ENCODE measurements around the gene PUM1.
A peak's percentile ranks its signal among the peaks of the same experiment; 100 is the strongest.

PUM1 gene

DNA sequence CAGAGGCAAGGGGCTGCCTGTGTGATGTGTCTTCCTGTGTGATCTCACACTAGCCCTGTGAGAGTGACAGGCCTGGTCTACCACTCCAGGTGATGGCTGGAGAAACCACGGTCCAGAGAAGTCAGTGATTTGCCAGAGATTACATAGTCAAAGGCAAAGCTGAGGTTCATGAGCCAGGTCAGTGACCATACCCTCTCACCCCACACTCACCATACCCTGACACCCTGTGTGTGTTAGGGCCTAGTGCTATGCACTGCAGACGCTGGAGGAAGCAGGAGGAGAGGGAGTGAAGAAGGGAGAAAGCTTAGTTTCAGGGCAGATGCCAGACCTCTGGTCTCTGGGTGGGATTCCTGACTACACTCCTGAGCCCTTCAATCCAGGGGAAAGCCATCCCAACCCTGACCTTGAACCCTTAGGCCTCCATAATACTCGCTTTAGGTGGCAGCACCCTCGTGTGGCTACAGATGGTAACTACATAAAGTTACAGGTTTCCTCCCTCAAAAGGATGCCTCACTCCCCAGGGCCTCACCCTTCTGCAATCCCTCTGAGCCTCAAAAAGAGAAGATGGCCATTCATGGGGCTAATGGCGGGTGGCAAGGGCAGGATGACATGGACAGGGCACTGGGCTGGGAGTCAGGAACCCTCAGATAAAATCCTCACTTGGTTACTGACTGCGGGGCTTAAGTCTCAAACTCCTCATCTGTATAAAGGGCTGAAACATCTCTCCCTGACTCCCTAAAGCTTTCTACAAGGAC, 136.2 kb downstream of the PUM1 start:
- DNase-seq (ENCODE audit: low read depth in 2 of 2) = peak in 1 of 2 donors; percentile 18

DNA sequence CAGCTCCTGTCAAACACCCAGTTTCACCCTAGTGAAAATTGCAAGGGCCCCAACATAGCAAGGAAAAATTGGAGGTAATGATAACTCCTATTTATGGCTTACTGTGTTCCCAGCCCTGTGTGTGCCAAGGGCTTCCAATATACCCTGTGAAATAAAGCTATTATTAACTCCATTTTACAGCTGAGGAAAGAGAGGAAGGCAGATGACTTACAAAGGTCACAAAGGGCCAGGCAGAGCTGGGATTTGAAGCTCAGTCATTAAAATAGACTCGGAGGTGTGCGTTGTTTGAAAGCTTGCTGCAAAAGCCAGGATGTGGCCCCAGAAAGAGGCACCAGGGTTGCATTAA, 136.8 kb downstream of the PUM1 start:
- no peak for DNase-seq (ENCODE audit: low read depth in 2 of 2)

DNA sequence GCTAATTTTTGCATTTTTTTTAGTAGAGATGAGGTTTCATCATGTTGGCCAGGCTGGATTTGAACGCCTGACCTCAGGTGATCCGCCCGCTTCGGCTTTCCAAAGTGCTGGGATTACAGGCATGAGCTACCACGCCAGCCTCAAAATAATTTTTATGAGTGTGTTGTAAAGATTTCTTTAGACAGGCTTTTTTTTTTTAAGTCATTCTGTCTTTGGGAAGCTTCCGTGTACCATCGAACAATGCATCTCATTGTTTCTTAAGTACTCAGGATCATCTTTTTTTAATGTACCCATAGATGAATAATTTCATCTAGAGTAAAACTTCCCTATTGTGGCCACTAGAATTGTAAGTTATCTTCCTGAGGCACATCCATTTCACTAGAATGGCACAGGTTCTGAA, 137.3 kb downstream of the PUM1 start:
- DNase-seq (ENCODE audit: low read depth in 2 of 2) = no peak

DNA sequence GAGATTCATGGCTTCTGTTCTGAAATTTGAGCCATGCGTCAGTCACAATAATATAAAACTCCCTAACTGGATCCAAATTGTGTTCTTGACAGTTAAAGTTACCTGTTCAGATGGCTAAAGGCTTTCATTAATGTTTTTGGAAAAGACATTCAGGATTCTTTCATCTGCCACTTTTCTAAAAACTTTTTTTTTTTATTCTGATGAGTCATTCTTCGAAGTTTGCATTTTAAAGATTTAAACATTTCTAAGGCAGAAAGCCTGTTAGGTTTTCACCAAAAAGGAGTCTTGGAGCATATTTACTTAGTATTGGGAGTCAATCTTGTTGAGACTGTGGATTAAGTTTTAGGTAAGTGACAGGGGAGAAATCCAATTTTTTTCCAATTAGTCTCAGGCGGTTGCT, 138.1 kb downstream of the PUM1 start:
- no peak for DNase-seq (ENCODE audit: low read depth in 2 of 2)

DNA sequence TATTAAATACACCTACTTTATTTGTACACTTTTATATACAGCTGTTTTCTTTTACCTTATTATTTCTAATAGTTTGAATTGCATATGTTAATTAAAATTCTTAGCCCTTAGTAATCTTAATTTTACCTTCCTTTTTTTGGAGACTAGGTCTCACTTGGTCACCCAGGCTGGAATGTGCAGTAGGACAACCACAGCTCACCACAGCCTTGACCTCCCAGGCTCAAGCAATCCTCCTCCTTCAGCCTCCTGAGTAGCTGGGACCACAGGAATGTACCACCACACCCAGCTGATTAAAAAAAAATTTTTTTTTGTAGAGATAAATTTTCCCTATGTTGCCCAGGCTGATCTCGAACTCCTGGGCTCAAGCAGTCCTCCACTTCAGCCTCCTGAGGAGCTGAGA, 141.9 kb downstream of the PUM1 start:
- no peak for DNase-seq (ENCODE audit: low read depth in 2 of 2)

DNA sequence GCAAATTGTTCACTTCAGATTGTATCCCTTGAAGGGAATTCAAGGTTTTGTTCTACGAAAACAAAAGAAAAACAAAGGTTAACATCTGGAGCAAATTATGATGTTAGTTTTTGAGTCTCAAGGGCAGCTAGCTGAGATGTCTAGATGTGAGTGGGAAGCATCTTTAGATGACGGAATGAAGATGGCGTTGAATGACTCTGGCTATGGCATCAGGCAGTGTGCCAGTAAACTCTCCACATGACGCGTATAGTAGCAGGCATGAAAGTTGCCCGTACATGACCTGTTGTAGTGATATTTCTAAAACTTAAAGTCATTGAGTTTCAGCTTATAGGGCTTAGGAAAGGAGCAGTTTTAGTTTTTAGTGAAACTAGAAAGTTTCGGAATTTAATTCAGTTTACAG, 144.7 kb downstream of the PUM1 start:
- DNase-seq (ENCODE audit: low read depth in 2 of 2) = no peak

DNA sequence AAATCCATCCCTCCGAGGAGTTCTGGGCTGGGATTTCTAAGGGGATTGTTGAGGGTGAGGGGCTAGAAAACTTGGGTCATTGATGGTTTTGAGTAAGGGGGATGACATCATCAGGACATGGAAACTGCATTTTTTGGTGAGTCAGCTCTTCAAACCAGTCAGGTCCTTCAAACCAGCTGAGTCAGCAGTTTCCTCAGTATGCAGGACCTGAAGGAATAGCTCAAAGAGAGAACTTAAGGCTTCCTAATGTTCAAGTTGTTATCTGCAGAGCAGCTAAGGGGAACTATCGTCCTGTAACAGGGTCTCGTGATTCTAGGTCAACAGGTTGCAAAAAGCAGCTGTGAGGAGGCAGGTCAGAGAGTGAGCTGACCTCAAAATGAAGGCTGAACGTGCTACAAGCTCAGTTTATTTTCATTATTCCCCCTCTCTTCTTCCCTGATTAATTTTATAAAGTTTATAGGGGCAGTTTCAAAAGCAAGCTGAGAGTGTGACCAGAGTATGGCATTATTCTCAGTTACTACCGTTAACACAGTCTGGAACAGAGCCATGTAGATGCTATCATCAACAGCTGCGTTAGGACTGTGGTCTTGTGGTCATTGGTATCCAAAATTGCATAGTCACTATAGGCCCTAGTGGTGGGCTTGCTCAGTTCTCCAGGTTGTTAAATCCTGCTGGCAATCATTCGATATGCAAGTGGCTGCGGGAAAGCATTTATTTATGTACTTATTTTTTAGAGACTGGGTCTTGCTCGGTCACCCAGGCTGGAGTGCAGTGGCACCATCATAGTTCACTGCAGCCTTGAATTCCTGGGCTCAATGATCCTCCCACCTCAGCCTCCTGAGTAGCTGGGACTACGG, 146.3 kb downstream of the PUM1 start:
- no peak for DNase-seq (ENCODE audit: low read depth in 2 of 2)

DNA sequence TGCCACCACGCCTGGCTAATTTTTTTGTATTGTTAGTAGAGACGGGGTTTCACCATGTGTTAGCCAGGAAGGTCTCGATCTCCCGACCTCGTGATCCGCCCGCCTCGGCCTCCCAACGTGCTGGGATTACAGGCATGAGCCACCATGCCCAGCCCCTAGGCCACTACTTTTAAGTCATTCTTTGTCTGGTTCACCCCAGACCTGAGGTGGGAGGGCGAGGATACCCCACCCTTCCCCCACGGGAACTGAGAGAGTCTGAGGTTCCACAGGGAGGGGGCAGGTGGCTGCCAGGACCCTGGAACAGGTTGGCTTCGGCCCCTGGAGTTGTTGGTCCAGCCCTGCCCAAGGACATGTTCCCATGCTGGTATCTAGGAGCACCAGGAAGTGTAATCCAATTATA, 149.2 kb downstream of the PUM1 start:
- DNase-seq (ENCODE audit: low read depth in 2 of 2) = no peak

DNA sequence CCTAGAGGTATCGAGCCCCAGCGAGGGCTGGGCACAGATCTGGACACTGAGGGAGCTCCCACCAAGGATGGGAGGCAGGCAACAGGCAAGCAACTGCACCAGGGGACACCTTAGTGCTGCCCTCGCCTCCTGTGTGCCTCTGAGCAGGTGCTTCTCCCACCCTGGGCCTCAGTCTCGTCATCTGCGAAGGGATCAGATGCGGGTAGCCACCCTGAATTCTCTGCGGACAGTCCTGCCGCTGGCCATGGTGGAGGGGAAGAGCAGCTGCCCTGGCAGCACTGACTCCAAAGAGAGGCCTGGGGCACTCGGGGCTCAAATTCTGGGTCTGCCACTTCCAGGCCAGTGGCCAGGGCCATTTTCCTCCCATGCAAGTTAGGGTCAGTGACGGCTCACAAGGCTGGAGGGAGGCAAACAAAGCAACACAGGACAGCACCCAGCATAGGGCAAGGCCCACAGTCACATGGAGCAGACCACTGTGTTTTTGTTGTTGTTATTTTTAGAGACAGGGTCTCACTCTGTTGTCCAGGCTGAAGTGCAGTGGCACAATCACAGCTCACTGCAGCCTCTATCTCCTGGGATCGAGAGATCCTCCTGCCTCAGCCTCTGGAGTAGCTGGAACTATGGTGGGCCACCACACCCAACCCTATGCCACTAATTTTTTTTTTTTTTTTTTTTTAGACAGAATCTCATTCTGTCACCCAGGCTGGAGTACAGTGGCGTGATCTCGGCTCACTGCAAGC, 149.9 kb downstream of the PUM1 start:
- DNase-seq (ENCODE audit: low read depth in 2 of 2) = no peak

DNA sequence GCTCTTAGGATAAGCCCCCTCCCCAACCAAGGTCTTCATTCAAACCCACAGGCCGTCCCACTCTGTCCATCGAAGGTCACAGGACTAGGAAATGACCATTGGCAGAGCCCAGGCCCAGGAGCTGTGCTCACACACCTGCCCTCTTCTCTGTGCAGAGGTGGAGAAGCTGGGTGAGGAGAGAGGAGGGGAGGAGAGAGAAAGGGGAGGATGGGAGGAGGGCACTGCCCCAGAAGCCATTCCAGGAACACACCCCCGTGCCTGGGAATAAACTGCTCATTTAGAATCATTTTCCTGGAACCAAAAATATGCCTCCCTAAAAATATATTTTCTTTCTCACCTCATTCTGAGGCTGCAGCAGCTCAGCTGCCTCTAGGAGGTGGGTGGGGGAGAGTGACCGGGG, 150.6 kb downstream of the PUM1 start:
- no peak for DNase-seq (ENCODE audit: low read depth in 2 of 2)

DNA sequence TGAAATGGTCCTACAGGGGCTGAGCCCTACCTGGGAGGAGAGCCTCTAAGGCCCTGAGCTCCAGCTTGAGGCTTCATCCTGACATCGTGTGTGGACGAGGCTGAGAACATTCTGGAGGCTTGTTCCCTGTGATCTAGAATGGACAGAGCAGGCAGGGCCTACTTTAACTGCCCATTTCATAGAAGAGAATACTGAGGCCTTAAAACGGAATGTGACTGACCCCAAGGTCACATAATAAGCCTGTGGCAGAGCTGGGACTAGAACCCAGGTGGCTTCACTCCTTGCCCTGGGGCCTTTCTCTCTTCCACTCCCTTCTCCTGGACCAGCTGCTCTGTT, 151.0 kb downstream of the PUM1 start:
- DNase-seq (ENCODE audit: low read depth in 2 of 2) = no peak

DNA sequence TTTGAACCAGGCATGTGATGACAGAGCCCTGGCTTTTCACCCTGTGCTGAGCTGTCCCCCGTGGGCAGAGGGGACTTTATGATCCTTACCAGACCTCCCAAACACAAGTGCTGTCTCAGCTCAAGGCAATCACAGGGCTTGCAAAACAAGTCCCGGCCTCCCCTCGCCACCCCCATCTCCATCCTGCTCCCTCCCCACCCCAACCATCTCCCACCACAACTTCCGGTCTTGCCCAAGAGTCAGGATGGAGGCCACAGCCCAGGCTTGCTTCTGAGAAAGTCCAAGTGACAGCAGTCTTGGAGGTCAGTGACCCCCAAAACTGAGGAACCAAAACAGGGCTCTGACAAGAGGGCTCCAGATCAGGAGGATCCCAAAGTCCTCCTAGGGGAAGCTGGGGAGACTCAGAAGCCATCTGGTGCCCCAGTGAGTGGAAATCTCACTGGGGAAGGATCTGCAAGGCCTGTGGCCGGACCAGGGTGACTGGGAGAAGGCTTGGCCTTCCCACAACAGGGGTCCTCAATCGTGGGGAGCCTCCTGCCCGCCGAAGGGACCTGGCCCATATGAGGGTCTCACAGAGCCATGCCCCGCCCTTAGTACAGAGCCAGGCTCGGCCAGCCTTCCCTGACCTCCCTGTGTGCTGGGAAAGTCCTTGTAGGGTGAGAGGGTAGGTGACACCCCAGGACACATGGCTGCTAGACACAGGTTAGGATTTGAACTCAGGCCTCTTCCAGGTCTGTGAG, 152.4 kb downstream of the PUM1 start:
- DNase-seq (ENCODE audit: low read depth in 2 of 2) = no peak

DNA sequence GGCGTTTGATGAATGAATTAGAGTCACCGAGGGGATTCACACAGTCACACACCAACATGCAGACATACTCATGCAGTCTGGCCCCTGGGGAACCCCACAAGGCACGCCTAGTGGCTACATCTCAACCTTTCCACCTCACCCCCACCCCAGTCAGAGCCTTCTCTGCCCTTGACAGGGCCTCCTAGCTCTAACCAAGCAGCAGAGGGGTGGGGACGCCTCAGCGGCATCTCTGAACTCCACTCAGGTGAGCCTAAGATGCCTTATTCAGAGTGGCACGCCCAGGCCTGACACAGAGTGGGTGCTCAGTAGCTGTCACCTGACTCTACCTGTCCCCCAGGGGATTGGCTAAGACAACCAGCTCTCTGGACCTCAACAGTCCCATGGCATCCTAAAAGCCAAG, 153.3 kb downstream of the PUM1 start:
- DNase-seq (ENCODE audit: low read depth in 2 of 2) = no peak

DNA sequence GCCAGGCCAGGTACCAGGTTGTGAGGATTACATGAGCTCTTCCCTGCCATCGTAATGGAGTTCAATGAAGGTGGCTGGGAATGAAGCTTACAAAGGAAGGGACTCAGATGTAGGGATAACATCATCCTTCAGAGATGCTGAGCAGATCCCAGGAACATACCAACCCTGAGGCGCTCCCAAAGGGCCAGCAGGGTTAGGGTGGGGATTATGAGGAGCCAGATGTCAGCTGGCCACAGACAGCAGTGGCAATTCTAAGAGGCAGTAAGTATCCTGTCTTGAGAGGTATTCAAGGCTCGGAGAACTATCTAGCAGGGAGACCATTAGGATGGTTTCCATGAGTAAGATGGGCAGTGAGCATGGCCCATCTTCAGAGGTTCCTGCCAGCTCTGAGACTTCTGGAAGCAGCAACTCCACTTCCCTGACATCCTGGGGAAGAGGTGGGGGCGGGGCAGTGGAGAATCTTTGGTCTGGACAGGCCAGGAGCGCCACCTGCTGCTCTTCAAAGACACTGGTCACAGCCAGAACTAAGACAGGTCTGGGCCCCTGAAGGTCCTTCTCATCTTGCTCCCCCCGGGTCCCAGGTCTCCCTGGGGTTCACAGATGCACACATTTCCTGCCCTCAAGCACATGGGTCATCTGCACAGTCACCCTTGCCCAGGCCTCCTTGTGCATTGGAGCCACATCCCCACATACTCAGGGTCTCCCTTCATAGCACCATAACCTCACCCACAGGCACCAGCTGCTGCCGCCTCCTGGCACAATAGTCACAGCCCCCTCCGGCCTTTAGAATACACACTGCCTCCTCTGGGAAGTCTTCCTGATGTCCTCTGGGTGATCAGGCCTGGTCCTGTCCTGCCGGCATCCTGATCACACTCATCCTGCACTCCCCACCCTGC, 154.2 kb downstream of the PUM1 start:
- no peak for DNase-seq (ENCODE audit: low read depth in 2 of 2)

DNA sequence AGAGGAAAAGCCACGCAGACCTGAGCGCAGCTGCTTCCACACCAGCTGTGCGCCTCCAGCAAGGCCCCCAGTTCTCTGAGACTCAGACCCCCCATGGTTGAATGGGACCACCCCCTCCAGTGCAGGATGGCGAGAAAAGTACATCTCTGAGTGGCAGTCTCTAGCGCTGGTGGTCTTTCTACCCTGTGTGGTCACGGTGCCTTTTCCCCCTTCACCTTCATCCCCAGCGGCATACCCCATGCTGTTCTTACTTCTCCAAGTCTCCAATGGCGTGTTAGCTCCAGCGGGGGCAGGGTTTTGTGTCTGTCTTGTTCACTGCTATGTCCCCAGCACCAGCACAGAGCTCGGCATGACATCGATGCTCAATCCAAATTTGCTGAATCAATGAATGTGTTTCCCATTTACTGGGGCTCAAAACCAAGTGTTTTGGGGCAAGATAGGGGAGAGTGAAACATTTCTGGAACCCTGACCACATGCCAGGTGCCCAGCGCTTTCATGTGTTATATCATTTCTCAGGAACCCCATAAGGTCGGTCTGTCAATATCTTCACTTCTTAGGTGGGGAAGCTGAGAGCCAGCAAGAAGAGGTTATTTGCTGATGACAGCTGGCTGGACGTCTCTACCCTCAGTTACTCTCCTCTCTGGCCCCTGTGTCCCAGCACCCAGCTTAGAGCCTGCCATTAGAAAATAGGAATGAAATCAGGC, 156.0 kb downstream of the PUM1 start:
- DNase-seq (ENCODE audit: low read depth in 2 of 2) = no peak

DNA sequence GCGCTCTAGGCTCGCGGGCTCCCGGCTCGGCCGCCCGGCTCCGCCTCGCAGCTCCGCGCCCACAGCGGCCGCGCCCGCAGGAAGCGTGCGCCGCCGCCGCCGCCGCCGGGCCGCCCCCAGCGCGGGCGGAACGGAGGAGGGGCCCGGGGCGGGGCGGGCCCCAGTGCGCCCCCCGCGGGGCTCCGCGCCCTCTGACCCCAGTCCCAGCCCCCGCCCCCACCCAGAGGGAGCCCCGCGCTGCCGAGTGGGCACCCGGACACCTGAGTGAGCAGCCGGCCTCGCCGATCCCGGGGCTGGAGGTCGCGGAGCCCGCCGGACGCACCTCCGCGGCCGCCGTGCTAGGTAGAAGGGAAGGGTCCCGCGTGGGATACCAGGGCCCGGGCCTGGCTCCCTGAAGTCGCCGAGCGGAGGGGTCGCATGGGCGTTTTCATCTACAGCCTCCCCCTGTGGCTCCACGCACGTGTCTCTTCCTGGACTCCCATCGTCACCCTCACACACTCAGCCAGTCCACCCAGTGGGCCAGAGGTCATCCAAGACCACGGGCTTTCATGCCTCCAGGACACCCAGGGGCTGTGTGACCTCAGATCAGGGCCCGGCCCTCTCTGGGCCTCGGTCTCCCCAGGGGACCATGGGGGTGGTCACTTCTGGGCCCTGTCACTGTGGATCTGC, 156.7 kb downstream of the PUM1 start, which contains the start of gene SDC3:
Gene SDC3 (minus strand): TSS at position 63 of the 669 bp plus-strand sequence. CDS start 172 bp downstream, outside the sequence.
- no peak for DNase-seq (ENCODE audit: low read depth in 2 of 2)

DNA sequence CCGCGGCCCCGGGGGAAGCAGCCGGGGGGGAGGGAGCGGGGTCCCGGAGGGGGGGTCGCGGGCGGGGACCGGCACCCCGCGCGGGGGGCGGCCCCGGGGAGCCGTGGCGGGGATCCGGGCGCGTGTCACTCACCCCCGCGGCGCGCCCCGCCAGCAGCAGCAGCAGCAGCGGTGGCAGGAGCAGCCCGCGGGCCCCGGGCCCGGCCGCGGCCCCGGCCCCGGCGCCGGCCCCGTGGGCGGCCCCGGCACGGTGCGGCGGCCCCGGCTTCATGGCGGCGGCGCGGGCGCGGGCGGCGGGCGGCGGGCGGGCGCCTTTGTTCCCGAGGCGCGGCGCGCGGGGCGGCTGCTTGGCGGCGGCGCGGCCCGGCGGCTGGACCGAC, 157.2 kb downstream of the PUM1 start:
- no peak for DNase-seq (ENCODE audit: low read depth in 2 of 2)

DNA sequence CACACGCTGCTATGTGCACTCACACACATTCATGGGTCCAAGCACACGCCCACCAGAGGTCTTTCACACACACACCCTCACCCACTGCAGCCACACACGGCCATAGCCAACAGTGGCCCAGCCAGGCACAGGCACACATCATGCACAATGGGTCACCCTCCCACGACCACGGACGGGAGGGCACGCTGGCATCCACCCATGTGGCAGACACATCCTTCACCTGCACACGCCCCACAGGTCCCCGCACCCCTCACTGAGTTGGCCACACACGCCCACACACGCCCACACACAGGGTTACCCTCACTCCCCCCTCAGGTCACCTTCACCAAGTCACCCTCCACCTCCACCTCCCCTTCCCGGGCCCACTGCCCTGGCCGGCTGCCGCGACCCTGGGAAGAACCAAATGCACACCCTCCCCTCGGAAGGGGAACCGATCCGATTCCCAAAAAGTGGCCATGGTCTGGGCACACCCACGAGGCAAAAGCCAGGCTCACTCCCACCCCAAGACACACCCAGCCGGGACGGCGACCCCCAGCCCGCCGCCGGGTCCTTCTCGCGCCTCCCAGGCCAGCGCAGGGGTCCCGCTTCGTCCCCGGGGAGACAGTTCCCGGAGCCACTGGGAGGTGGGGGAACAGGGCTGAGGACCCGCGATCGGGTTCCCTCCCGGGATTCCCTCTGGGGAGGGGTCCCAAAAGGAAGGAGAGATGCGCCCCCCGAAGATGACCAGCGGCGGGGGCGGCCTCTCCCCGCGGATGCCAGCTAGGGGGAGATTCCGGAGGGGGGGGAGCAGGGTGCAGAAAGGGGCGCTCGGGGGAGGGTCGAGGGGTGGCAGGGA, 157.8 kb downstream of the PUM1 start:
- DNase-seq (ENCODE audit: low read depth in 2 of 2) = no peak
